ENCODE measurements around the gene DDC.

The DDC gene

GRCh38 chr7:50409856-50410745, 155.1 kb downstream of the DDC start:
- DNase-seq: no peak
